ENCODE measurements around the gene ABHD12B. TPM values are rescaled to one million over a fixed set of nuclear protein-coding genes. Genes with fewer than 3 reads are reported as not detected.

ABHD12B gene
- total RNA-seq, 2 donors from 2014 or later: 0.80 to 55.0 TPM

GRCh38 chr14:50947446-50947845, 75.6 kb downstream of the ABHD12B start:
- peaks cover 7% of the 10 kb centered on the region for H3K27me3 ChIP-seq (ENCODE audit: control insufficient read depth, insufficient read depth, low read length, poor library complexity, severe bottlenecking)
- 72 to 78% methylated on average over 4 of the region's 4 CpGs for WGBS, 2 experiments (ENCODE audit: insufficient coverage in 1 of 2, insufficient read length in 1 of 2)
- H3K4me1 ChIP-seq (ENCODE audit: control insufficient read depth, insufficient read depth, low read length): no peaks in the 10 kb centered on the region
- no peaks in the 10 kb centered on the region for H3K36me3 ChIP-seq (ENCODE audit: control insufficient read depth, insufficient read depth, low read length)
- peaks cover 9% of the 10 kb centered on the region for H3K9me3 Mint-ChIP-seq
- TF ChIP-seq, protein P1, sequence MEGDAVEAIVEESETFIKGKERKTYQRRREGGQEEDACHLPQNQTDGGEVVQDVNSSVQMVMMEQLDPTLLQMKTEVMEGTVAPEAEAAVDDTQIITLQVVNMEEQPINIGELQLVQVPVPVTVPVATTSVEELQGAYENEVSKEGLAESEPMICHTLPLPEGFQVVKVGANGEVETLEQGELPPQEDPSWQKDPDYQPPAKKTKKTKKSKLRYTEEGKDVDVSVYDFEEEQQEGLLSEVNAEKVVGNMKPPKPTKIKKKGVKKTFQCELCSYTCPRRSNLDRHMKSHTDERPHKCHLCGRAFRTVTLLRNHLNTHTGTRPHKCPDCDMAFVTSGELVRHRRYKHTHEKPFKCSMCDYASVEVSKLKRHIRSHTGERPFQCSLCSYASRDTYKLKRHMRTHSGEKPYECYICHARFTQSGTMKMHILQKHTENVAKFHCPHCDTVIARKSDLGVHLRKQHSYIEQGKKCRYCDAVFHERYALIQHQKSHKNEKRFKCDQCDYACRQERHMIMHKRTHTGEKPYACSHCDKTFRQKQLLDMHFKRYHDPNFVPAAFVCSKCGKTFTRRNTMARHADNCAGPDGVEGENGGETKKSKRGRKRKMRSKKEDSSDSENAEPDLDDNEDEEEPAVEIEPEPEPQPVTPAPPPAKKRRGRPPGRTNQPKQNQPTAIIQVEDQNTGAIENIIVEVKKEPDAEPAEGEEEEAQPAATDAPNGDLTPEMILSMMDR (conservative IDR thresholded peaks at IDR 0.05): no peak
- H3K27me3 Mint-ChIP-seq (ENCODE audit: insufficient read depth): peaks cover 5% of the 10 kb centered on the region
- H3K9me3 ChIP-seq (ENCODE audit: control insufficient read depth, low read length): no peaks in the 10 kb centered on the region
- no peak for DNase-seq
- H3K27ac Mint-ChIP-seq: no peak overlapping the region
- H3K4me3 Mint-ChIP-seq: no peak overlapping the region
- H3K27ac ChIP-seq (ENCODE audit: low read depth, low read length): peak overlapping the region; percentile 29
- H3K9ac ChIP-seq (ENCODE audit: extremely low read depth, low read length, poor library complexity, severe bottlenecking): no peak overlapping the region
- no peak overlapping the region for H3K4me3 ChIP-seq (ENCODE audit: low read length)
- peaks cover 3% of the 10 kb centered on the region for H3K4me1 Mint-ChIP-seq
- H3K36me3 Mint-ChIP-seq (ENCODE audit: low read depth): no peaks in the 10 kb centered on the region

- H3K36me3 Mint-ChIP-seq (ENCODE audit: low read depth): no peaks in the 10 kb centered on the region
- Histone ChIP-seq H3K27me3 (ENCODE audit: control insufficient read depth, insufficient read depth, low read length, poor library complexity, severe bottlenecking) (peaks cover 7% of the 10 kb centered on the region), H3K4me3 (ENCODE audit: low read length) (no peak overlapping the region), H3K9me3 (ENCODE audit: control insufficient read depth, low read length) (no peaks in the 10 kb centered on the region), H3K4me1 (ENCODE audit: control insufficient read depth, insufficient read depth, low read length) (no peaks in the 10 kb centered on the region), H3K27ac (ENCODE audit: low read depth, low read length) (no peak overlapping the region), H3K36me3 (ENCODE audit: control insufficient read depth, insufficient read depth, low read length) (no peaks in the 10 kb centered on the region), H3K9ac (ENCODE audit: extremely low read depth, low read length, poor library complexity, severe bottlenecking) (no peak overlapping the region)
- H3K27me3 Mint-ChIP-seq (ENCODE audit: insufficient read depth): peaks cover 5% of the 10 kb centered on the region
- WGBS, 2 experiments (ENCODE audit: insufficient coverage in 1 of 2, insufficient read length in 1 of 2): 56 to 64% methylated on average over 1 to 2 of the region's 2 CpGs
- no peak overlapping the region for H3K27ac Mint-ChIP-seq
- H3K4me1 Mint-ChIP-seq: peaks cover under 1% of the 10 kb centered on the region
- TF ChIP-seq, protein P1 (conservative IDR thresholded peaks at IDR 0.05): no peak
- H3K9me3 Mint-ChIP-seq: peaks cover 9% of the 10 kb centered on the region
- no peak overlapping the region for H3K4me3 Mint-ChIP-seq
- no peak for DNase-seq
These were observed 76.4 kb downstream of the ABHD12B start for GRCh38 chr14:50948205-50948604.

DNA sequence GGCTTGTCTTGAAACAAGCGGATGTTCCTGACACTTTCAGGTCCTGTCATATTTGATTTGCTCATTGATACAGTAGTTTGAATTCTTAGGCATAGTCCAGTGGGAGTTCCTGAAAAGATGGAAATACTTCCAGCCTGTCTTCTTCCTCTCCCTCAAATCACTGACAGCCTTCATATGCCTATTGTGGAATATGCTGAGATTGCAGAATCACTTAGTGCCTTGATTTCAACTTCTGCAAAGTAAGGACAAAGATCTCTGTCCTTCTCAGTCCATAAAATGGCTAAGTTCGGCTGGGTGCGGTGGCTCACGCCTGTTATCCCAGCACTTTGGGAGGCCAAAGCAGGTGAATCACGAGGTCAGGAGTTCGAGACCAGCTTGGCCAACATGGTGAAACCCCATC, 79.2 kb downstream of the ABHD12B start:
- Histone ChIP-seq H3K4me1 (ENCODE audit: control insufficient read depth, insufficient read depth, low read length) (no peaks in the 10 kb centered on the region), H3K9me3 (ENCODE audit: control insufficient read depth, low read length) (no peaks in the 10 kb centered on the region), H3K27ac (ENCODE audit: low read depth, low read length) (no peak overlapping the region), H3K9ac (ENCODE audit: extremely low read depth, low read length, poor library complexity, severe bottlenecking) (no peak overlapping the region), H3K36me3 (ENCODE audit: control insufficient read depth, insufficient read depth, low read length) (no peaks in the 10 kb centered on the region), H3K27me3 (ENCODE audit: control insufficient read depth, insufficient read depth, low read length, poor library complexity, severe bottlenecking) (no peaks in the 10 kb centered on the region), H3K4me3 (ENCODE audit: low read length) (no peak overlapping the region)
- Mint-ChIP-seq H3K9me3 (peaks cover 9% of the 10 kb centered on the region), H3K36me3 (ENCODE audit: low read depth) (no peaks in the 10 kb centered on the region), H3K4me1 (peaks cover 3% of the 10 kb centered on the region), H3K4me3 (no peak overlapping the region), H3K27me3 (ENCODE audit: insufficient read depth) (peaks cover 3% of the 10 kb centered on the region), H3K27ac (no peak overlapping the region)
- WGBS, 2 experiments (ENCODE audit: insufficient coverage in 1 of 2, insufficient read length in 1 of 2): 89 to 96% methylated on average over 6 of the region's 6 CpGs
- TF ChIP-seq, protein P1 (conservative IDR thresholded peaks at IDR 0.05): no peak
- no peak for DNase-seq

Data from endodermal cell (in vitro differentiated cells).